Endothelial cell of hepatic sinusoid (primary cell): ENCODE measurements around the gene GLT8D1.
"Not testable (repeated sequence)": the region's sequence is repeated elsewhere in the genome, so short reads cannot be mapped to it uniquely, and the experiment has no call there.

Experiments used
- in situ Hi-C: cut with HindIII; loops from 2 replicates; pipeline ENCODE4 v1.10.0; 2017; ENCODE audit warnings: low sequenced_read_pairs

The GLT8D1 gene, protein sequence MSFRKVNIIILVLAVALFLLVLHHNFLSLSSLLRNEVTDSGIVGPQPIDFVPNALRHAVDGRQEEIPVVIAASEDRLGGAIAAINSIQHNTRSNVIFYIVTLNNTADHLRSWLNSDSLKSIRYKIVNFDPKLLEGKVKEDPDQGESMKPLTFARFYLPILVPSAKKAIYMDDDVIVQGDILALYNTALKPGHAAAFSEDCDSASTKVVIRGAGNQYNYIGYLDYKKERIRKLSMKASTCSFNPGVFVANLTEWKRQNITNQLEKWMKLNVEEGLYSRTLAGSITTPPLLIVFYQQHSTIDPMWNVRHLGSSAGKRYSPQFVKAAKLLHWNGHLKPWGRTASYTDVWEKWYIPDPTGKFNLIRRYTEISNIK

DNA sequence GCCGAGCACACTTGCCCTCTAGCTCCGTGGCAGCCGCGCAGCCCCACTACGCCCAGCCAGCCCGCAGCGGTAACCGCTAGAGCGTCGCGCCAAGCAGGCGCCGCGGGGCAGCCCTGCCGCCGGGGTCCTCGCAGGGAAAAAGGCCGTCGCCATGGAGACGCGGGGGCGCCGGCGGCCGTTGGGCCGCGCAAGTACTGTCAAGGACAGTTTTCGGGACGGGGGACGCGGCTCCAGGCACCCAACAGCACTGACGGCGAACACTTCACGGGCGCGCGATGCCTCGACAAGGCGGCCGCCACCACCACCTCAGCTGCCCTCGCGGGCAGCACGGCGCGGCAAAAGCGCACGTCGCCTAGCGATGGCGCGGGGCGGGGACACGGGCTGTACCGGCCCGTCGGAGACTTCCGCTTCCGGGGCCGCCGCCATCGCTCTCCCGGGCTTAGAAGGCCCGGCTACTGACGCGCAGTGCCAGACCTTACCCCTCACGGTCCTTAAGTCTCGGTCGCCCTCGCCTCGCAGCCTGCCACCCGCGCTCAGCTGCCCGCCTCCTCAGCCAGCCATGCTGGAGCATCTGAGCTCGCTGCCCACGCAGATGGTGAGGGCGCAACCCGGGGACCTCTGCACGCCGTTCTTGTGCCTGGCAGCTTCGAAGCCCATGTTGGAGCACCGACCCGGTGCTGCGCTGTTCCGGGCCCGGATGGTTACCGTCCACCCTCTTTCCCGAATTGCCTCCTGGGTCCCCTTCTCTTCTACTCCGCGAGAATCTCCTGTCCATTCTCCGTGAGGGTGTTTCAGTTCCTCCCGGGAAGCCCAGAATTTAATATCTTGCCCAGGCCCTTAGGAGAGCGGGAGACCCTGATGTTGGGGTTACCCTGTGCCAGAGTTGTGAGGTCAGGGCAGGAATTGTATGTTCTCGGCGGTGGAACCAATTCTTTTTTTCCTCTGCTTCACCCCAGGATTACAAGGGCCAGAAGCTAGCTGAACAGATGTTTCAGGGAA, at the start of gene GLT8D1, which contains the start of gene SPCS1:
Gene GLT8D1 (minus strand): TSS at position 104 of the 999 bp plus-strand sequence. CDS start 5,331 bp downstream, outside the sequence.
Gene SPCS1 (plus strand): TSS at position 419 of the 999 bp plus-strand sequence. CDS start 141 bp downstream, at position 560.
- in situ Hi-C loops, result no loop called here

- in situ Hi-C loops, result no loop called here
Observed at GRCh38 chr3:52754373-52754772, 48.8 kb upstream of the GLT8D1 start.

DNA sequence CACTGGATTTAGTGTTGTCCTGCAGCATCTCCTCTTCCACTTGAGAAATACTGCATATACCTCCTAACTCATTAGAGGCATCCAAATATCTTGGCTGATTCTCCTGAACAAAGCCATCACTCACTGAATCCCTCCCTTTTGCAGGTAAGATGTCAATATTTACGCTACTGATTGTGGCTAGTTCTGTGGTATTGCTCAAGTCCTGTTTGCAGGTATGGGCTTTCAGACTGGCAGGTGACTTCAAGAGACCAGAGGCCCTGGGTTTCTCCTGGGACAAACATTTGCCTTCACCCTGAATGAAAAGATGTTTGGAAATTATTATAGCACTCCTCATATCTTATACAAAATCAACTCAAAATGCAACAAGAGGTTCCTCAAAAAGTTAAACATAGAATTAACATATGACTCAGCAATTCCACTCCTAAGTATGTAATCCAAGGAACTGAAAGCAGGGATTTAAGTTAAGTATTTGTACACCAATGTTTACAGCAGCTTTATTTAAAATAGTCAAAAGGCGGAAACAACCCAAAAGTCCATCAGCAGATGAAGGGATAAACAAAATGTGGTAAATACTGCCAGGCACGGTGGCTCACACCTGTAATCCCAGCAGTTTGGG, 46.6 kb upstream of the GLT8D1 start:
- in situ Hi-C loops, result no loop called here

DNA sequence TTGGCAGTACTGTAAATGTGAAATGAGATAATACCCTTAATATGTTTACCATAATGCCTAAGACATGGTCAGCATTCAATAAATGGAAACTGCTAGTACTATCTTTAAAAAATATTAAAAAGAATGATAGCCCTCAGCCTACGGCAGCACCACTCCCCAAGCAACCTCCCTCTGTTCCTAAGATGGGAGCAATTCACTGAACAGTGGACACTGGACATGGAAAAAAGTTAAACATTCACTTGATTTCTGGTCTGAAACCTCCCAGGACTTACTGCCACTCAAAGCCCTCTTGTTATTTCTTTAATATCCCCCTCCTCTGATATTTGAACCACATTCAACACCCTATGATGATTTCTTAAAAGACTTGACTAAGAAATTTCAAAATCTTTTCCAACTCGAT, 38.1 kb upstream of the GLT8D1 start:
- in situ Hi-C loops, result no loop called here

DNA sequence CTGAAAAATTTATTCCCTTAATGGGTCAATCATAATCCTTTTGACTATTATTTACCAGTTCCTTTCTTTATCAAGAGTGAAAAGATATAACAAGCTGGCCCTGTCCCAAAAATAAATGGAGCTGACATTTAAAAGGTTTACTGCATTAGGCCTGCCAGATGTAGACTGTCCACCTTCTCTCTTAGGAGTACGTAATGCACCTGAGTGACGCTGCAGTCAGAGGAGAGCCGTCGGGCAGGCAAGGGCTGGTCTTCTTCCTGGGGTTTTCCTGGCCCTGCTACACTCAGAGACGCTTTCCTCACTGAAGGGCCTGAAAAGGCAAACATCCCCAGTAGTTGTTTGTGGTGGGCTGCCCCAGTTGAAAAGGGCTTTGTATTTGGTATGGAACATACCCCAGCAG, 37.6 kb upstream of the GLT8D1 start:
- in situ Hi-C loops, result no loop called here

DNA sequence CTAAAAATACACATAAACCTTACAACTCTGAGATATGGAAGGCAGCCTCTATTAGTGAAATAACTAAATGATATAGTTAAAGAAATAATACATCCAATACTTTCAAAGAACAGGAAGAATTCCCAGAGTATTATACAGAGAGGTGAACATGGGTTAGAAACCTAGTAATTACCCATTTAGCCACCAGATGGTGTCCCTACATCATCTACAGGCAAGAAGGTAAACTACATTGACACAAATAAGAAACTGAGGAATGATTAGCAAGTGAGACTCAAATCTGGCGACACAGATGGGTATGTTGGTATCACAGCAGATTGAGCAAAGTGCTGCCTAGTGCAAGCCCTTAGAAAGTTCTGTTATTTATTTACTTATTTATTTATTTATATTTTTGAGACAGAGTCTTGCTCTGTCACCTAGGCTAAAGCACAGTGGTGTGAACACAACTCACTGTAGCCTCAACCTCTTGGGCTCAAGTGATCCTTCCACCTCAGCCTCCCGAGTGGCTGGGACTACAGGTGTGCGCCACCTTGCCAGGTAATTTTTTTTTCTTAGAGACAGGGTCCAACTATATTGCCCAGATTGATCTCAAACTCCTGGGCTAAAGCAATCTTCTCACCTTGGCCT, 36.9 kb upstream of the GLT8D1 start:
- in situ Hi-C loops, result no loop called here

DNA sequence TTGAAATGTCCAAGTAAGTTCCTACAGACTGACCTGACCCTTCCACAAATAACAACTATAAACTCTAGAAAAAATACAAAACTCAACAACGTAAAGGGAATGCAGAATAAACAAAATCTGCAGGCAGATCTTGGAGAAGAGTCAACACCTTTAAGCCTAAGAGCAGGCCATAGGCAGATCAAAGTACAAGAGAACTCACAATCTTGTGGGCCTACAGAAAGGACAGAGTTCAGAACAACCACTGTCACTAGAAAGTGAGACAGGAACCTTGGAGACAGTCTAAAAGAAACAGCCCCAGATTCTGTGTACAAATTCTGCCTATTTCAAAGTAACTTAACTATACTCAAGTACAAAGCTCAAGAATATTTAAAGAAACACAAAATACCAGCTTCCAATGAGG, 34.1 kb upstream of the GLT8D1 start:
- in situ Hi-C loops, result loop anchor here (5.0 kb wide), 2 partner anchors 62 to 98 kb away; partner anchors contain the start of gene MUSTN1

- in situ Hi-C loops, result no loop called here
Observed at GRCh38 chr3:52733256-52733891, 27.8 kb upstream of the GLT8D1 start.

- in situ Hi-C loops, result no loop called here
Observed at GRCh38 chr3:52731590-52731989, 26.0 kb upstream of the GLT8D1 start.

DNA sequence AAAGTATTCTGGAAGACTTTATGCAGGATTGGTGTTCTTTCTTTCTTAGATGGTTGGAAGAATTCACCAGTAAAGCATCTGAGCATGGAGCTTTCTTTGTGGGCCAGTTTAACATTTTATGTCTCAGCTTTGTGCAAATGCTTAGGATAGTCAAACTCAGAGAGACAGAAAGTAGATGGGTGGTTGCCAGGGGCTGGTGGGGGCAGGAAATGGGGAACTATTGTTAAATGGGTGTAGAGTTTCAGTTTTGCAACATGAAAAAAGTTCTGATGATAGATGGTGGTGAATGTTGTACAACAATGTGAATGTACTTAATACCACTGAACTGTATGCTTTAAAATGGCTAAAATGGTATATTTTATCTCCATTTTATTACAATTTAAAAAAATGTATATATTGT, 25.1 kb upstream of the GLT8D1 start:
- in situ Hi-C loops, result no loop called here

DNA sequence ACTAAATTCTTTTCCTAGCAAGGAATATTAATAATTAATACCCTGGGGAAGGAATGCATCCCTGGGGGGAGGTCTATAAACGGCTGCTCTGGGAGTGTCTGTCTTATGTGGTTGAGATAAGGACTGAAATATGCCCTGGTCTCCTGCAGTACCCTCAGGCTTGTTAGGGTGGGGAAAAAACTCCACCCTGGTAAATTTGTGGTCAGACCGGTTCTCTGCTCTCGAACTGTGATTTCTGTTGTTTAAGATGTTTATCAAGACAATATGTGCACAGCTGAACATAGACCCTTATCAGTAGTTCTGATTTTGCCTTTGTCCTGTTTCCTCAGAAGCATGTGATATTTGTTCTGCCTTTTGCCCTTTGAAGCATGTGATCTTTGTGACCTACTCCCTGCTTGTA, 23.2 kb upstream of the GLT8D1 start:
- in situ Hi-C loops, result not testable (repeated sequence)

DNA sequence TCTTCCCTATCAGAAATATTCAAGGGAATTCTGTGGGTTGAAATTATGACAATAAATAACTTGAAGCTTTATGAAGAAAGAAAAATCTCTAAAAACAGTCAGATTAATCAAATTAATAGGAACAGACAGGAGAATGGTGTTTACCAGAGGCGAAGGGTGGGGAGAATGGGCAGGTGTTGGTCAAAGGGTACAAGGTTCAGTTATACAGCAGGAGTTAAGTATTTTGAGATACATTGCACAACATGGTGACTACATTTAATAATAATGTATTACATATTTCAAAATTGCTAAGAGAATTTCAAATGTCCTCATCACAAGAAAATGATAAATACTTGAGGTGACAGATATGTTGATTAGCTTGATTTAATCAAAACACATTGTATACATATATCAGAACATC, 18.9 kb upstream of the GLT8D1 start:
- in situ Hi-C loops, result no loop called here

DNA sequence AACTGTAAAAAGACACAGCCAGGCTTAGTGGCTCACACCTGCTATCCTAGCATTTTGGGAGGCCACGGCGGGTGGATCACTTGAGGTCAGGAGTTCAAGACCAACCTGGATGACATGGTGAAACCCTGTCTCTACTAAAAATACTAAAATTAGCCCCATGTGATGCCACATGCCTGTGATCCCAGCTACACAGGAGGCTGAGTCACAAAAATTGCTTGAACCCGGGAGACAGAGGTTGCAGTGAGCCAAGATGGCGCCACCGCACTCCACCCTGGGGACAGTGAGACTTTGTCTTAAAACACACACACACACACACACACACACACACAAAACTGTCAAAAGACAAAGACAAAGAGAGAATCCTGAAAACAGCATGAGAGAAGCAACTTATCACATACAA, 18.3 kb upstream of the GLT8D1 start:
- in situ Hi-C loops, result no loop called here

- in situ Hi-C loops, result no loop called here
Observed at GRCh38 chr3:52722491-52722890, 16.9 kb upstream of the GLT8D1 start.

- in situ Hi-C loops, result no loop called here
Observed at GRCh38 chr3:52721730-52722008, 16.1 kb upstream of the GLT8D1 start.

GRCh38 chr3:52721002-52721729, 15.6 kb upstream of the GLT8D1 start:
- in situ Hi-C loops, result no loop called here

DNA sequence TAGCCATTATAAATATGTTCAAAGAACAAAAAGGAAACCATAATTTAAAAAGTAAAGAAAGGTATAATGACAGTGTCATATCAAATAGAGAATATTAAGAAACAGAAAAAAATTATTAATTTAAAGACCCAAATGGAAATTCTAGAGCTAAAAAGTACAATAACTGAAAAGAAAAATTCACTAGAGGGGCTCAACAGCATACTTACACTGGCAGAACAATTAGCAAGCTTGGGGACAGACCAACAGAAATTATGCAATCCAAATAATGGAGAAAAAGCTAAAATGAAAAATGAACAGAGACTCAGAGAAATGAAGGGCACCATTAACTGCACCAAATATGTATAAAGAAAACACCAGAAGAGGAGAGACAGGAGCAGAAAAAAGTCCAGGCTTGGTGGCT, 14.0 kb upstream of the GLT8D1 start:
- in situ Hi-C loops, result loop anchor here (5.0 kb wide), 2 partner anchors 38 to 97 kb away; no protein-coding TSS in a partner anchor

DNA sequence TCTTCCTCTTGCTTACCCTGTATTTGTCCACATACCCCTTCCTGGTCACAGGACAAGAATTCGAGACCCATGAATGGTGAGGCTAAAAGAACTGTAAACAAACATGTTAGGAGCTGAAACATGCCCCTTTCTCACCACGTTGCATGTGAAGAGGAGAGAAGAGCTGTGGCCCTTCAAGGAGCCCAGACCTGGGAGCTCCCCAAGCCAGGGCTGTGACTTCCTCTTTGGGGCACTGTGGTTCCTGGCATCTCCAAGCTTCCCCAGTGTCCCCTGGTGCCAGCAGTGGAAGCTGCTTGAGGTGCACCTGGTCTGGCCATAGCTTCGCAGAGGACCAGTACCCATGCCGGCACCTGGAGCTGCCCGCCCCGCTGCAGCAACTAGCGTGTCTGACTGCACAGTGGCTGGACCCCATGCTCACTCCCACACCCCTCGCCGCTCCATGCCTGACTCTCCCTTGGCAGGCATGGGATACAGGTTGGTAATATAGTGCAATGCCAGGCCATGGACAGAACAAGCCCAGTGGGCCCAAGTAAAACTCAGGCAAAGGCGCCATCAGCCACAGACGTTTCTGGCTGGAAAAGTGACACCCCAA, 10.2 kb upstream of the GLT8D1 start:
- in situ Hi-C loops, result loop anchor here (5.0 kb wide), 2 partner anchors 41 to 94 kb away; no protein-coding TSS in a partner anchor
